Central memory CD8-positive, alpha-beta T cell (primary cell): ENCODE data around the gene MAP3K15.
"Not testable (repeated sequence)": the region's sequence is repeated elsewhere in the genome, so short reads cannot be mapped to it uniquely, and the experiment has no call there.

ENCODE experiments used
- ATAC-seq: fragments of 150-1000 bp; cut with Tn5 transposase; replicated peaks from 2 replicates; pipeline ENCODE4 v1.10.0; 2022; ENCODE audit warnings: mild to moderate bottlenecking, moderate FRiP score, moderate number of reproducible peaks; ENCODE audit not compliant: poor library complexity, severe bottlenecking; ENCODE audit errors: extremely low read depth
- DNase-seq, 2 donors: peaks; one replicate each; pipeline ENCODE4 v3.0.0; 2021; ENCODE audit warnings: low spot score in 2 of 2
- H3K27ac Mint-ChIP-seq: one replicate; pipeline ENCODE4 v1.8.0; 2022; ENCODE audit warnings: low read depth, mild to moderate bottlenecking, moderate library complexity, mixed read lengths
- H3K27me3 Mint-ChIP-seq: one replicate; pipeline ENCODE4 v1.8.0; 2022; ENCODE audit warnings: mixed read lengths
- H3K36me3 Mint-ChIP-seq: one replicate; pipeline ENCODE4 v1.8.0; 2022; ENCODE audit warnings: mild to moderate bottlenecking, moderate library complexity, mixed read lengths; ENCODE audit not compliant: insufficient read depth
- H3K4me1 Mint-ChIP-seq: one replicate; pipeline ENCODE4 v1.8.0; 2022; ENCODE audit warnings: mixed read lengths
- H3K4me3 Mint-ChIP-seq: one replicate; pipeline ENCODE4 v1.8.0; 2022; ENCODE audit warnings: mild to moderate bottlenecking, moderate library complexity, mixed read lengths
- H3K9me3 Mint-ChIP-seq: one replicate; pipeline ENCODE4 v1.8.0; 2022; ENCODE audit warnings: mixed read lengths

The MAP3K15 gene

DNA sequence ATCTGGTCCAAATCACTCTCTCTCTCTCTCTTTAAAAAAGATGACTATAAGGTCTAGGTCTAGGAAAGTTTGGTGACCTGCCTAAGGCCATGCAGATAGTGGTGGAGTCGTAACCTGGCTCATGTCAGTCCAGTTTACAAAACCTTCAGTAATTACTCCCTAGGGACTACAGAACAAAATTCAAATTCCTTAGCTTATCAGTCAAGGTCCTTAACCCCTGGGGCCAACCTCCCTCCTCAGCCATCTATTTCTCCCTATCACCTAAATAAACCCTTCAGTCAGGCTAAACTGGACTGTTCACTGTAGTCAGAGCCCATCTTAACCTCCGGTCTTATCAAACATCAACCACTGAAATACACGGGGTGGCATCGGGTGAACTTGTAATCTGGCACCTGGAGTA lies 68.9 kb downstream of the MAP3K15 start:
- Mint-ChIP-seq H3K4me1 (no peaks in the 10 kb centered on the region), H3K27ac (no peak overlapping the region), H3K36me3 (no peaks in the 10 kb centered on the region), H3K9me3 (no peaks in the 10 kb centered on the region), H3K4me3 (no peak overlapping the region), H3K27me3 (peaks cover 9% of the 10 kb centered on the region)
- ATAC-seq (no peak), DNase-seq (no peak)

DNA sequence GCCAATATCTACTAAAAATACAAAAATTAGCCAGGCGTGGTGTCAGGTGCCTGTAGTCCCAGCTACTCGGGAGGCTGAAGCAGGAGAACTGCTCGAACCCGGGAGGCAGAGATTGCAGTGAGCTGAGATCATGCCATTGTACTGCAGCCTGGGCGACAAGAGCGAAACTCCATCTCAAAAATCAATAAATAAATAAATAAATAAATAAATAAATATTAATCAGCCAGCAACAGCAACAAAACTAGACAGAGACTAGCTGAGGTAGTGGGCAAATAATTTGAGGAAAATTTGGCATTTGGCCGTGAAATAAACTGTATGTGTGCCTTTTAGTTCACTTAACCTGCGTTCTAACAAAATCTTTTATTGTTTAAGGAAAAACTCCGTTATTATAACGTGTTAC lies 69.5 kb downstream of the MAP3K15 start:
- H3K4me1 Mint-ChIP-seq, H3K27ac Mint-ChIP-seq, H3K9me3 Mint-ChIP-seq, H3K4me3 Mint-ChIP-seq, ATAC-seq, H3K36me3 Mint-ChIP-seq, H3K27me3 Mint-ChIP-seq, DNase-seq: not testable (repeated sequence)

DNA sequence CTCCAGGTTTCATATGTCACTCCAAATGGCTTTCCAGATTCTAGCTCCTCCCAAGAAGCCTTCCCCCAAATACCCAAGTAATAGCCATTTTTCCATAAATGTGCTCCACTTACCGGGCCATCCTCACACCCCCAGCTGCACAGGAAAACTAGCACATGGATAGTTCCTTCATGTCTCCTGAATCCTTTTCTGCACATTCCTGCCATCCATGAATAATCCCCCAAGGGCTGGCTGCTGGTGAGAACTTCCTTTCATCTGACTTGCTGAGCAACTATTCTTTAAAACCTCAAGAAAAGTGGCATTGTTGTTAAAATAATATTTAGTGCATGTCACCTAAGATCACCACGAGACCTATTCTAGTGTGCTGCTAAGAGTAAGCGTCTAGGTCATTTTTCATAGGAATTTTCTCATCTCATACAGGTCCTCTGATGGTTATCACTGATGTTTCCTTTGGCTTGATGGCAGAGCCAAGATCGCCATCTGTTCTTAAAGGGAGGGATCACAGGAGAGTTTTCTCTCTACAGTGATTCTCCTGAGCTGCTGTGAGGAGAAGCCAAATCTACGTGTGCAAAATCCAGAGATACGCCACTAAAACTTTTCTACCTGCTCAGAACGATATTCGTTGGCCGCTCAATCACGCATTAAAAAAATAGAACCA lies 71.3 kb downstream of the MAP3K15 start:
- DNase-seq, result no peak
- Mint-ChIP-seq H3K27me3 (peaks cover 9% of the 10 kb centered on the region), H3K4me3 (no peak overlapping the region), H3K4me1 (no peaks in the 10 kb centered on the region), H3K27ac (no peak overlapping the region), H3K9me3 (no peaks in the 10 kb centered on the region), H3K36me3 (no peaks in the 10 kb centered on the region)
- ATAC-seq, result no peak

DNA sequence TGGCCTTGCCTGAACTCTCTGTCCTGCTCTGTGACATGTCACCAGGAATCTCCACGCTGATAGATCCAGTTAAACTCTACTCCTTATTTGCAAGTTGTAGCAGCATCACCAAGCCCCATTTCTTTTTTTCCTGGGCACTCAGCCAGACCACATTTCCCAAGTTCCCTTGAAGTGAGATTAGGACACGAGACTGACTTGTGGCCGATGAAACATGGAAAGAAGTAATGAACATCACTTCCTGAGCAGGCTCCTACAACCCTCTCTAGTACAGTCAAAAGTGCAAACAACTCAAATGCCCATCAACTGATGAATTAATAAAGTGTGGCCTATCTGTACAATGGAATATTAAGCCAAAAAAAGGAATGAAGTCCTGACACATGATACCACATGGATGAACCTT lies 74.6 kb downstream of the MAP3K15 start:
- no peak overlapping the region for H3K4me3 Mint-ChIP-seq

DNA sequence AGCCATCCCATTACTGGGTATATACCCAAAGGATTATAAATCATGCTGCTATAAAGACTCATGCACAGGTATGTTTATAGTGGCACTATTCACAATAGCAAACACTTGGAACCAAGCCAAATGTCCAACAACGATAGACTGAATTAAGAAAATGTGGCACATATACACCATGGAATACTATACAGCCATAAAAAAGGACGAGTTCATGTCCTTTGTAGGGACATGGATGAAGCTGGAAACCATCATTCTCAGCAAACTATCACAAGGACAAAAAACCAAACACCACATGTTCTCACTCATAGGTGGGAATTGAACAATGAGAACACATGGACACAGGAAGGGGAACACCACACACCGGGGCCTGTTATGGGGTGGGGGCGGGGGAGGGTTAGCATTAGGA lies 92.6 kb downstream of the MAP3K15 start:
- ATAC-seq, H3K9me3 Mint-ChIP-seq, H3K4me3 Mint-ChIP-seq, H3K36me3 Mint-ChIP-seq, DNase-seq, H3K27ac Mint-ChIP-seq, H3K4me1 Mint-ChIP-seq: not testable (repeated sequence)
- peaks cover 10% of the 10 kb centered on the region for H3K27me3 Mint-ChIP-seq

More for the DNA sequence above, 74.6 kb downstream of the MAP3K15 start:
- Mint-ChIP-seq H3K27ac (no peak overlapping the region), H3K36me3 (no peaks in the 10 kb centered on the region), H3K4me1 (no peaks in the 10 kb centered on the region), H3K27me3 (peaks cover 9% of the 10 kb centered on the region), H3K9me3 (no peaks in the 10 kb centered on the region)
- DNase-seq (no peak), ATAC-seq (no peak)

DNA sequence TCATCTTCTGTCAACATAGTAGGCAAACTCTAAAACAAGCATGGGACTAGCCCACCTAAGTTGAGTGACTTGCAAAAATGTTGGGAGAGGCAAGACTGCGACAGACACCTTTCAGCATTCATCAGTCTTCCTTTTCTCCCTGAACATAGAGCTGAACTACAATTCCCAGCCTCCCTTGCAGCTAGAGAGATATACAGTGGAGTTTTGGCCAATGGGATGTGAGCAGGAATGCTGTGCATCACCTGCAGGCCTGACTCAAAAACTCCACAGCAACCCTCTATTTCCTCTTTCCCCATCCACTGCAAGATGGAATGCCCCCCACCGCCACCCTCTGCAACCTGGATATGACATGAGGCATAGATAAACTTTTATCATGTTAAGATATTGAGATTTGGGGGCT lies 105.0 kb downstream of the MAP3K15 start:
- H3K4me3 Mint-ChIP-seq, result no peak overlapping the region
- H3K27ac Mint-ChIP-seq, result no peak overlapping the region
- peaks cover 16% of the 10 kb centered on the region for H3K27me3 Mint-ChIP-seq
- no peaks in the 10 kb centered on the region for H3K9me3 Mint-ChIP-seq
- ATAC-seq (no peak), DNase-seq (no peak)
- no peaks in the 10 kb centered on the region for H3K36me3 Mint-ChIP-seq
- no peaks in the 10 kb centered on the region for H3K4me1 Mint-ChIP-seq

DNA sequence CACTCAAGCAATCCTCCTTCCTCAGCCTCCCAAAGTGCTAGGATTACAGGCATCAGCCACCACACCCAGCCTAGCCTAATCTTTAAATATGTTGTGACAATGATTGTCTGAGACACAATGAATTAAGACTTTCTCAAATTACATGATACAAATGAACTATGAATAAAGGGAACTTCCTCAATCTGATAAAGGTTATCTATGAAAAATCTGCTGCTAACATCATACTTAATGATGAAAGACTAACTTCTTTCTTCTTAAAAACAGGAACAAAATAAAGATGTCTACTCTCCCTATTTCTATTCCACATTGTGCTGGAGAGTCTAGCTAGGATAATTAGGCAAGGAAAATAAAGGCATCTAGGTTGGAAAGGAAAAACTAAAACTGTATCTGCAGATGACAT lies 111.6 kb downstream of the MAP3K15 start:
- H3K4me1 Mint-ChIP-seq, result no peaks in the 10 kb centered on the region
- DNase-seq (no peak), ATAC-seq (no peak)
- peaks cover 11% of the 10 kb centered on the region for H3K27me3 Mint-ChIP-seq
- no peak overlapping the region for H3K4me3 Mint-ChIP-seq
- H3K9me3 Mint-ChIP-seq, result no peaks in the 10 kb centered on the region
- H3K36me3 Mint-ChIP-seq, result no peaks in the 10 kb centered on the region
- H3K27ac Mint-ChIP-seq, result no peak overlapping the region

DNA sequence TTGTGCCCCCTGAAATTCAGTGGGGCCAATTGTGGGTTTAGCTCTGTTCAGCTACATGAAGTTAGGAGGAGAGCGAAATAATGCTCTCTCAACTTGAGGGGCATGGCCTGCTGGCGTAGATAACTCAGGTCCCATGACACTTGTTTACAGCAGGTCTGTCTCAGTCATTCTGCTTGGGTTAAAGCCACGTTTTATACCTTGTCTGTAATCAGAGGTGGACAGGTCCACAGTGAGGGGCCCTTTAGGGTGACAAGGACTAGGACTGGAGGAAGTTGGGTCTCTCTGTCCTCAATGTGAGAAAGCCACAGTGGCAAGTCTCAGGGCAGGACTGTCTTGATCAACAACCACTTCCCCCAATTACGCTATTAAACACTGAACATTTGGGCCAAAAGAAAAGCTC lies 122.6 kb downstream of the MAP3K15 start:
- DNase-seq (no peak), ATAC-seq (no peak)
- H3K27me3 Mint-ChIP-seq, result peaks cover 14% of the 10 kb centered on the region
- H3K4me1 Mint-ChIP-seq, result no peaks in the 10 kb centered on the region
- H3K9me3 Mint-ChIP-seq, result no peaks in the 10 kb centered on the region
- no peak overlapping the region for H3K27ac Mint-ChIP-seq
- H3K4me3 Mint-ChIP-seq, result no peak overlapping the region
- H3K36me3 Mint-ChIP-seq, result no peaks in the 10 kb centered on the region

DNA sequence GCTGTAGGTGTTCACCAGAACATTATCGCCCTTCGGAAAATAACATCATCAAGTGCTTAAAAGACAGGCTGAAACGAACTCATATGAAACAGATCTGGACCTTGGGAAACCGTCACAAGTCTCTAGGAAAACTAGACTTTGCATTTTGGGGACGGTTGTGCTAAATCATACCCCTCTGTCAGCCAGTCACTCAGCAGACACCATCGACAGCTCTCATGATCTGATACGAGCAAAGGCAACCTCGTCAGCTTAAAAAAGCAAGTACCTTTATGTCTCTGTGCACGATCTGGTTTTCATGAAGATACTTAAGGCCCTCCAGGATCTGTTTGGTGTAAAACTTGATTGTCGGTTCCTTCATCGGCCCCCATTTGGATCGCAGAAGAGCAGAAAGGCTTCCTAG lies 123.2 kb downstream of the MAP3K15 start:
- no peaks in the 10 kb centered on the region for H3K9me3 Mint-ChIP-seq
- no peaks in the 10 kb centered on the region for H3K36me3 Mint-ChIP-seq
- no peak overlapping the region for H3K4me3 Mint-ChIP-seq
- no peak for ATAC-seq
- no peaks in the 10 kb centered on the region for H3K4me1 Mint-ChIP-seq
- no peak for DNase-seq
- H3K27me3 Mint-ChIP-seq, result peaks cover 14% of the 10 kb centered on the region
- H3K27ac Mint-ChIP-seq, result no peak overlapping the region

DNA sequence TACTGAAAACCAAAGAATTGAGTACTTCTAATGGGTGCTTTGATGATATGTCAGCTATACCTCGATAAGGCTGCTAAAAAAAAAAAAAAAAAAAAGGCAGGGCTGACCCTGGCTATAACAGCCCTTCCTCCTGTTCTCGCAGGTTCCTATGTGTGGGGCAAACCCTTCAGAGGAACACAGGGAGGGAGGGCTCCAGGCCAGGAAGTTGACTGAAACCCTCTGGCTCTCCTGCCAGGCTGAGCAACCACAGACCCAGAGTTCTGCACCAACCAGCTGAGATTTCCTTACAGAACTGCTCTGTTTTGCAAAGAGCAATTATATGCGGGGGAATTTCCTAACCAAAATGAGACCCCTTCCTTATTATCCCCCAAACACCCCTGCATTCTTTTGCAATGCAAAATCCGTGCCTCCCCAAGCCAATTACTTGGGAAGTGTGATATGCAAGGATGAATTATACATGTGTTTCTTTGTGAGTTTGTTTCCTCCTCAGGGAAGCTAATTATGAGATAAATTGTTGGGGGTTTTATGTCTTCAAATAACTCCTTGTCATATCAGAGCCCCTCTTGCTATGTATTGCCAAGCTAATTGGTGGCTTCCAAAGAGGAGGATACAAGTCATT lies 126.0 kb downstream of the MAP3K15 start:
- Mint-ChIP-seq H3K27me3 (no peaks in the 10 kb centered on the region), H3K9me3 (no peaks in the 10 kb centered on the region), H3K4me3 (no peak overlapping the region), H3K4me1 (no peaks in the 10 kb centered on the region), H3K27ac (no peak overlapping the region), H3K36me3 (no peaks in the 10 kb centered on the region)
- no peak for DNase-seq
- ATAC-seq, result no peak

DNA sequence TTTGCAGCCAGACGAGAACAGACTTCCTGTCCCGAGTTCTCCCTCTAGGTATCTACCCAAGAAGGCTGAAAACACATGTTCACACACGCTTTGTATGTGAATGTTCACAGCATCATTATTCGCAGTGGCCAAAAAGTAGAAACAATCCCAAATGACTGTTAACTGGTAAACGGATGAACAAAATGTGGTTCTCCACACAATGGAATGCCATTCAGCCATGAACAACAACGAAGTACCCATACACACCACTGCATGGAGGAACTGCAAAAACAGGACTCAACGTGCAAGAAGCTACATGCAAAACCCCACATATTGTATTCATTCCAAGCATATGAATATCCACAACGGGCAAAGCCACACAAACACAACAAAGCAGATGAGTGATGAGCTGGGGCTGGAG lies 126.6 kb downstream of the MAP3K15 start:
- ATAC-seq (no peak), DNase-seq (no peak)
- H3K36me3 Mint-ChIP-seq, result no peaks in the 10 kb centered on the region
- no peaks in the 10 kb centered on the region for H3K9me3 Mint-ChIP-seq
- H3K4me1 Mint-ChIP-seq, result no peaks in the 10 kb centered on the region
- no peak overlapping the region for H3K4me3 Mint-ChIP-seq
- no peaks in the 10 kb centered on the region for H3K27me3 Mint-ChIP-seq
- no peak overlapping the region for H3K27ac Mint-ChIP-seq

DNA sequence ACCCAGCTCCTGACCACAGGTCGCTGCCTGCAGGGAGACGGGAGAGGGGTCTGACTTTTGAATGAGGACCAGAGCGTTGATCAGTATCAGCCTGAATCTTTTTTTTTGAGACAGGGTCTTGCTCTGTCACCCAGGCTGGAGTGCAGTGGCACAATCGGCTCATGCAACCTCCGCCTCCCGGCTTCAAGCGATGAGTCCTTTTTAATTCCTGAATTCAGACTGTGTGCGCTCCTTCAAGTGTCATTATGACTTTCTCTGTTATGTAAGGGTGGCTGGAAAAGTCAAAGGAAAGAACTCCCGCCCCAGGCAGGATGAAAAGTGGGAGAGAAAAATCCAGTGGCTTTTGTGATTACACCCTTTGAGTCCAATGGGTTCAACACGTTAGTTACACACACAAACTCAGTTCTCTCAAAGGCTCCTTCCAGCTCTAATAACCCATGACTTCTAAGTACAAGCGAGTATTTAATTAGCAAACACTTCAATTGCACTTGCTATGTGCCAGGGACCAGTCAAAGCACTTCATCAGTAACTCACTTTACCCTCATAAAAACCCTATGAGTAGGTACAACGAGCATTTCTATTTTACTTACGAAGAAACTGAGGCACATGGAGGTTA lies 127.1 kb downstream of the MAP3K15 start:
- H3K27me3 Mint-ChIP-seq, result no peaks in the 10 kb centered on the region
- ATAC-seq, result no peak
- H3K36me3 Mint-ChIP-seq, result no peaks in the 10 kb centered on the region
- H3K9me3 Mint-ChIP-seq, result no peaks in the 10 kb centered on the region
- no peak overlapping the region for H3K4me3 Mint-ChIP-seq
- no peak overlapping the region for H3K27ac Mint-ChIP-seq
- H3K4me1 Mint-ChIP-seq, result no peaks in the 10 kb centered on the region
- no peak for DNase-seq

DNA sequence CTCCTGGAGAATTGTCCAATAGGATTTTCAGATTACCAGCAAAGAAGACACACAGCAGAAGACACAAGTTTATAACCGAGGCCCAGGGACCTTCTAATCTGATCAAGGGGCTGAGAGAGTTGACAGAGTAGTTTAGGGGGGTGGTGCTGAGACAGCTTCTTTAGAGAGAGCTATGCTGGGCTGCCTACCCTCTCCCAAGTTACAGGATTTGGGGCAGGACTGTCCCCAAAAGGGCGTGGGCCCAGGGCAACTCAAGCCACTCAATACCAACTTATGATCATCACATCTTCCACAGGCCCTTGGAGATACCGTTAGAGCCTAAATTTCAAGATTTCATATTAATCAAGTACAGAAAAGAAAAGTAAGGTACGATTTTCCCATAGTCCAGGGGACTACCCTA lies 128.6 kb downstream of the MAP3K15 start:
- H3K4me3 Mint-ChIP-seq, result no peak overlapping the region
- no peak overlapping the region for H3K27ac Mint-ChIP-seq
- no peaks in the 10 kb centered on the region for H3K27me3 Mint-ChIP-seq
- ATAC-seq (no peak), DNase-seq (no peak)
- no peaks in the 10 kb centered on the region for H3K36me3 Mint-ChIP-seq
- H3K9me3 Mint-ChIP-seq, result no peaks in the 10 kb centered on the region
- no peaks in the 10 kb centered on the region for H3K4me1 Mint-ChIP-seq
